WTC11 (cell line): ENCODE data around the gene ARHGAP42. TPM values are rescaled to one million over a fixed set of nuclear protein-coding genes. Genes with fewer than 3 reads are reported as not detected.

Experiments
- ATAC-seq: fragments of 200-7000 bp; cut with Tn5 transposase; 2 replicates; pipeline ENCODE4 v1.10.0; 2021; ENCODE audit warnings: mild to moderate bottlenecking, moderate library complexity
- CTCF ChIA-PET: fragments of 300-600 bp; sonication (Branson Sonifier 250); formaldehyde crosslinking; loops from one replicate; lab custom pipeline; 2021; ENCODE audit warnings: antibody characterized with exemption; lab: Charles Lee
- POLR2A ChIA-PET: fragments of 350-600 bp; sonication (Branson Sonifier 250); formaldehyde crosslinking; loops from one replicate; lab custom pipeline; 2021; ENCODE audit warnings: antibody characterized with exemption; lab: Charles Lee
- DNase-seq: peaks from one replicate; pipeline ENCODE4 v3.0.0; 2021; ENCODE audit warnings: low spot score
- H3K27ac Mint-ChIP-seq: 2 replicates; pipeline ENCODE4 v1.8.0; 2021; ENCODE audit warnings: mixed read lengths
- H3K27me3 Mint-ChIP-seq: 2 replicates; pipeline ENCODE4 v1.8.0; 2021; ENCODE audit warnings: low read depth, mild to moderate bottlenecking, moderate library complexity, mixed read lengths
- H3K36me3 Mint-ChIP-seq: 2 replicates; pipeline ENCODE4 v1.8.0; 2021; ENCODE audit warnings: mixed read lengths
- H3K4me1 Mint-ChIP-seq: 2 replicates; pipeline ENCODE4 v1.8.0; 2022; ENCODE audit warnings: mixed read lengths
- H3K4me3 Mint-ChIP-seq: 2 replicates; pipeline ENCODE4 v1.8.0; 2021; ENCODE audit warnings: mild to moderate bottlenecking, moderate library complexity, mixed read lengths
- H3K9me3 Mint-ChIP-seq: 2 replicates; pipeline ENCODE4 v1.8.0; 2021; ENCODE audit warnings: mixed read lengths
- CDX4 ChIP-seq: fragments of 250-450 bp; sonication (Bioruptor Pico); IDR thresholded peaks from 2 replicates; pipeline ENCODE4 v1.9.0; 2021; ENCODE audit warnings: moderate library complexity, mild to moderate bottlenecking, inconsistent platforms, borderline replicate concordance
- CTCF ChIP-seq: fragments of 200-600 bp; IDR thresholded peaks from 2 replicates; pipeline ENCODE4 v1.8.0; 2022; ENCODE audit warnings: antibody characterized with exemption
- ETV6 ChIP-seq: sonication (generic); formaldehyde crosslinking; IDR thresholded peaks from 2 replicates; pipeline ENCODE4 v1.8.1; 2022; ENCODE audit warnings: mild to moderate bottlenecking, missing genetic modification reagents
- MYBL2 ChIP-seq: sonication (generic); formaldehyde crosslinking; IDR thresholded peaks from 2 replicates; pipeline ENCODE4 v1.8.1; 2023; ENCODE audit warnings: mild to moderate bottlenecking, moderate library complexity, missing genetic modification reagents
- PREB ChIP-seq: sonication (generic); formaldehyde crosslinking; IDR thresholded peaks from 2 replicates; pipeline ENCODE4 v1.8.1; 2022; ENCODE audit warnings: mild to moderate bottlenecking, missing genetic modification reagents, moderate library complexity, borderline replicate concordance
- SMAD4 ChIP-seq: sonication (generic); formaldehyde crosslinking; IDR thresholded peaks from 2 replicates; pipeline ENCODE4 v1.8.0; 2022; ENCODE audit warnings: mild to moderate bottlenecking, missing genetic modification reagents
- TEAD4 ChIP-seq: sonication (generic); formaldehyde crosslinking; IDR thresholded peaks from 2 replicates; pipeline ENCODE4 v1.8.0; 2022; ENCODE audit warnings: mild to moderate bottlenecking, missing genetic modification reagents
- USF2 ChIP-seq: sonication (generic); formaldehyde crosslinking; IDR thresholded peaks from 2 replicates; pipeline ENCODE4 v1.8.1; 2023; ENCODE audit warnings: mild to moderate bottlenecking, missing genetic modification reagents, moderate library complexity
- ZBTB43 ChIP-seq: sonication (generic); formaldehyde crosslinking; IDR thresholded peaks from 2 replicates; pipeline ENCODE4 v1.8.1; 2023; ENCODE audit warnings: mild to moderate bottlenecking, missing genetic modification reagents
- ZNF281 ChIP-seq: sonication (generic); formaldehyde crosslinking; IDR thresholded peaks from 2 replicates; pipeline ENCODE4 v1.8.0; 2023; ENCODE audit warnings: mild to moderate bottlenecking, missing genetic modification reagents
- ZNF423 ChIP-seq: fragments of 250-450 bp; sonication (Bioruptor Pico); IDR thresholded peaks from 2 replicates; pipeline ENCODE4 v2.1.2; 2022; ENCODE audit warnings: mild to moderate bottlenecking, moderate library complexity
- ZNF532 ChIP-seq: fragments of 250-450 bp; sonication (Bioruptor Pico); IDR thresholded peaks from 2 replicates; pipeline ENCODE4 v1.9.0; 2021; ENCODE audit warnings: mild to moderate bottlenecking, borderline replicate concordance
- ZSCAN18 ChIP-seq: fragments of 250-450 bp; sonication (Bioruptor Pico); IDR thresholded peaks from 2 replicates; pipeline ENCODE4 v2.1.2; 2022; ENCODE audit warnings: mild to moderate bottlenecking, moderate library complexity
- total RNA-seq: library from RNA; stranded (reverse); gene quantifications from 3 replicates; pipeline ENCODE4 v1.2.3, GENCODE V29; 2021

ARHGAP42 gene
- total RNA-seq, 1 experiment from 2014 or later, result 32.5 TPM

- no peaks in the 10 kb centered on the region for H3K9me3 Mint-ChIP-seq
- ATAC-seq, result no peak
- H3K36me3 Mint-ChIP-seq, result no peaks in the 10 kb centered on the region
- no peaks in the 10 kb centered on the region for H3K27me3 Mint-ChIP-seq
- ChIA-PET CTCF (no interaction called here), POLR2A (no interaction called here)
- no peak overlapping the region for H3K4me3 Mint-ChIP-seq
- DNase-seq, result no peak
- peaks cover 59% of the 10 kb centered on the region for H3K4me1 Mint-ChIP-seq
- no peak for TF ChIP-seq ZNF532 (CRISPR knock-in tag)
- no peak for TF ChIP-seq ZNF423
- no peak for TF ChIP-seq ZNF281 (CRISPR knock-in tag)
- no peak for TF ChIP-seq ZBTB43 (CRISPR knock-in tag)
- TF ChIP-seq PREB (CRISPR knock-in tag), result no peak
- no peak for TF ChIP-seq CTCF
- TF ChIP-seq ZSCAN18 (CRISPR knock-in tag), result no peak
- TF ChIP-seq USF2 (CRISPR knock-in tag), result no peak
- no peak for TF ChIP-seq ETV6
- TF ChIP-seq TEAD4, result no peak
- no peak for TF ChIP-seq CDX4
- no peak for TF ChIP-seq MYBL2 (CRISPR knock-in tag)
- no peak for TF ChIP-seq SMAD4 (CRISPR knock-in tag)
- TF ChIP-seq, all 79 proteins: peak for 0
- H3K27ac Mint-ChIP-seq, result no peak overlapping the region
Observed at GRCh38 chr11:100833276-100833675, 146.2 kb downstream of the ARHGAP42 start.
